PC-3 (cell line): ENCODE data around the gene CRLF2.

Source experiments
- CTCF ChIP-seq: fragments of 300-600 bp; sonication (generic); conservative IDR thresholded peaks from 2 replicates; pipeline ENCODE4 v1.5.1; 2017; ENCODE audit warnings: antibody characterized with exemption, low read depth, mild to moderate bottlenecking, low read length
- EZH2 ChIP-seq: fragments of 300-600 bp; sonication (generic); IDR thresholded peaks from one replicate; pipeline ENCODE4 v1.6.1; 2017; ENCODE audit warnings: antibody characterized with exemption, mild to moderate bottlenecking, low read length; ENCODE audit not compliant: unreplicated experiment
- EZH2phosphoT487 ChIP-seq: fragments of 300-600 bp; sonication (generic); IDR thresholded peaks from 2 replicates; pipeline ENCODE4 v1.6.1; 2018; ENCODE audit warnings: mild to moderate bottlenecking, antibody characterized with exemption, low read length, borderline replicate concordance

- no peak for TF ChIP-seq CTCF
- no peak for TF ChIP-seq EZH2
- no peak for TF ChIP-seq EZH2phosphoT487
These were observed 27.3 kb upstream of the CRLF2 start for GRCh38 chrX:1239681-1240142.
